Measurements from ENCODE around the gene CCDC24. TPM values are rescaled to one million over a fixed set of nuclear protein-coding genes. Genes with fewer than 3 reads are reported as not detected.

Gene CCDC24
- total and polyA plus RNA-seq, 9 of the 15 experiments (the other 6 are each of a cell fraction or from before 2014, with no cell fraction given) = 0.31 to 4.5 (median 1.5) TPM

DNA sequence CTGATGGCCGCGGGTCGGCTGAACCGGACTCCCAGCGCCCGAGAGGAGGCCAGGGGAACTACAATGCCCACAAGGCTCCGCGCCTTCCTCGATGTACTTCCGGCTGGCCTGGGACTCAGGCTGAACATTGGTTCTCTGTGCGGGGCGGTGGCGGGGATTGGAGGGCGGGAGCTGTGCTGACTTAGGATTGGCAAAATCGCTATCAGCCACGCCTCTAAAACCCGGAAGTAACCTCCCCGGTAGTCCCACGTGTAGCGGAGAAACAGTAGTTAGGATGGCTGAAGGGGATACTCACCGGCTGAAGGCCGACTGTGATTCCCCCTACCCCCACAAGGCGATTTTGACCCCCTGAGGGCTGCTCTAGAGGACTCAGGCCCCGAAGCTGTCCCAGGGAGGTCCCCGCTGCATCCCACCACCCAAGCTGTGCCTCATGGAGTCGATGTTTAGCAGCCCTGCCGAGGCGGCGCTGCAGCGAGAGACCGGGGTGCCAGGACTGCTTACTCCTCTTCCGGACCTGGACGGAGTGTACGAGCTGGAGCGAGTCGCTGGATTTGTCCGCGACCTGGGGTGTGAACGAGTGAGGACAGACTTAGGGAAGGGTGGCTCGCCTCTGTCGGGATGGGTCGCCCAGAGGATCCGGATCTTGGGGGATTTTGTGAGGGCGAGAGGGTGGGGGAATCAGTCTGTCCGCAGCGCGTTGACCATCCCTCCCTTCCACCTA lies 21.5 kb upstream of the CCDC24 start, which contains the start of gene DPH2 (continued):
- TF ChIP-seq, protein P1, sequence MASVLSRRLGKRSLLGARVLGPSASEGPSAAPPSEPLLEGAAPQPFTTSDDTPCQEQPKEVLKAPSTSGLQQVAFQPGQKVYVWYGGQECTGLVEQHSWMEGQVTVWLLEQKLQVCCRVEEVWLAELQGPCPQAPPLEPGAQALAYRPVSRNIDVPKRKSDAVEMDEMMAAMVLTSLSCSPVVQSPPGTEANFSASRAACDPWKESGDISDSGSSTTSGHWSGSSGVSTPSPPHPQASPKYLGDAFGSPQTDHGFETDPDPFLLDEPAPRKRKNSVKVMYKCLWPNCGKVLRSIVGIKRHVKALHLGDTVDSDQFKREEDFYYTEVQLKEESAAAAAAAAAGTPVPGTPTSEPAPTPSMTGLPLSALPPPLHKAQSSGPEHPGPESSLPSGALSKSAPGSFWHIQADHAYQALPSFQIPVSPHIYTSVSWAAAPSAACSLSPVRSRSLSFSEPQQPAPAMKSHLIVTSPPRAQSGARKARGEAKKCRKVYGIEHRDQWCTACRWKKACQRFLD (CRISPR knock-in tag; IDR thresholded peaks at IDR 0.05) = peak; percentile 84
- TF ChIP-seq E2F6 (IDR thresholded peaks at IDR 0.05; ENCODE audit: borderline replicate concordance in 1 of 2, extremely low read depth in 1 of 2, insufficient read depth in 1 of 2, insufficient read length in 1 of 2, low read depth in 1 of 2, low read length in 1 of 2, poor library complexity in 1 of 2, severe bottlenecking in 1 of 2) (peak; percentile 29 to 34), ARID4B (CRISPR knock-in tag; IDR thresholded peaks at IDR 0.05) (peak; percentile 99), ZNF124 (CRISPR knock-in tag; IDR thresholded peaks at IDR 0.05) (no peak), BMI1 (IDR thresholded peaks at IDR 0.05; ENCODE audit: low read length) (no peak)
